NT2/D1 (cell line): Measurements from ENCODE around the gene LMBR1L.

Experiments used
- DNase-seq: peaks from one replicate; pipeline ENCODE4 v3.0.0-alpha.2; 2011; ENCODE audit warnings: low read depth, low spot score
- H3K27me3 ChIP-seq: 2 replicates; pipeline ENCODE4 v1.6.0; 2011; ENCODE audit warnings: mild to moderate bottlenecking; ENCODE audit not compliant: insufficient read length, insufficient read depth
- H3K36me3 ChIP-seq: 2 replicates; pipeline ENCODE4 v1.6.1; 2011; ENCODE audit warnings: mild to moderate bottlenecking, low read length, mixed read lengths; ENCODE audit not compliant: insufficient read depth, insufficient read length
- H3K4me1 ChIP-seq: 2 replicates; pipeline ENCODE4 v1.5.1; 2011; ENCODE audit not compliant: insufficient read depth, insufficient read length
- H3K4me3 ChIP-seq: 2 replicates; pipeline ENCODE4 v1.5.1; 2011; ENCODE audit warnings: low read depth; ENCODE audit not compliant: insufficient read length
- H3K9ac ChIP-seq: 2 replicates; pipeline ENCODE4 v1.6.0; 2011; ENCODE audit warnings: low read depth; ENCODE audit not compliant: insufficient read length
- H3K9me3 ChIP-seq: 2 replicates; pipeline ENCODE4 v1.5.1; 2011; ENCODE audit warnings: mild to moderate bottlenecking, low read length; ENCODE audit not compliant: insufficient read depth
- SUZ12 ChIP-seq: IDR thresholded peaks from 2 replicates; pipeline ENCODE4 v1.6.1; 2011; ENCODE audit not compliant: insufficient read length, insufficient read depth; ENCODE audit errors: extremely low read depth
- YY1 ChIP-seq: IDR thresholded peaks from 2 replicates; pipeline ENCODE4 v1.6.1; 2011; ENCODE audit not compliant: insufficient read length, insufficient read depth
- ZNF274 ChIP-seq: IDR thresholded peaks from 2 replicates; pipeline ENCODE4 v1.6.1; 2011; ENCODE audit warnings: mild to moderate bottlenecking, low read depth, low read length

LMBR1L gene

DNA sequence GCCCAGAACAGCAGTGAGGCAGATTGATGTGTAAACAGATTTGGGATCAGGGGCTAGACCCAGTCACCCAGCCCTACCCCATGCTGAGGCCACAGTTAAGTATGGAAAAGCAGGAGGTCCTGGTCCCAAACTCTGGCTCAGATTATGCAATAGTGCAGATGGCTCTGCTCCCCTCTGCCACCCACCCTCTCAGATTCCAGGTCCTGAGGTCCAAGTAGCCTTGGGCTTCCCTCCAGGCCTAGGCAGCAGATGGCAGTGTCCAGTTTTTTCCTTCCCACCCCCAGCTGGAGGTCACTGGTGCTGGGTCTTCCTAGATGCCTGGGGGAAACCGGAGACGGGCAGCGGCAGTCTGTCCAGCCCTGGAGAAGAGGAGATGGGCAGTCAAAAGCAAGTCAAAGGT is 13.3 kb downstream of the LMBR1L start:
- no peak overlapping the region for H3K9ac ChIP-seq
- H3K36me3 ChIP-seq, result peaks cover 47% of the 10 kb centered on the region
- H3K4me3 ChIP-seq, result no peak overlapping the region
- DNase-seq, result no peak
- H3K9me3 ChIP-seq, result no peaks in the 10 kb centered on the region
- peaks cover 16% of the 10 kb centered on the region for H3K27me3 ChIP-seq
- no peak for TF ChIP-seq YY1
- no peak for TF ChIP-seq SUZ12
- no peak for TF ChIP-seq ZNF274
- H3K4me1 ChIP-seq, result peaks cover 7% of the 10 kb centered on the region

DNA sequence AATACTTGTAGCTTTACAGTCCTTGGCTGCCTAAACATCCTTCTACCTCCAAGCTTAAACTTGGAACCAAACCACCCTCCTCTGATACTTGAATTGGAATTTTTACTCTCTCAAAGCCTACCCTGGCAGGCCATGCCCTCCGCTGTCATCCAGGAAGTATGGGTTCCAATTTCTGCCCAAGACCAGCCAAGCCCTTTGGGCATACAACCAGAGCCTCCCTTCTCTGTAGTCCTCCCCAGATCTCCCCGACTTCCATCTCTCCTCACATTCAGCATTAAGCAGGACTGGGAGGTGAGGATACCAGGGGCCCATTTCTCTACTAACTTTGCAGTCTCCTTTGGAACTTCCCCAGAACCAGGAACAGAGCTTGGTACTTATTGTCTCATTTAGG is 15.7 kb downstream of the LMBR1L start:
- no peak overlapping the region for H3K9ac ChIP-seq
- H3K4me1 ChIP-seq, result peaks cover 7% of the 10 kb centered on the region
- TF ChIP-seq YY1 (no peak), SUZ12 (no peak), ZNF274 (no peak)
- peaks cover 40% of the 10 kb centered on the region for H3K27me3 ChIP-seq
- no peak for DNase-seq
- H3K9me3 ChIP-seq, result no peaks in the 10 kb centered on the region
- no peak overlapping the region for H3K4me3 ChIP-seq
- H3K36me3 ChIP-seq, result peaks cover 23% of the 10 kb centered on the region

DNA sequence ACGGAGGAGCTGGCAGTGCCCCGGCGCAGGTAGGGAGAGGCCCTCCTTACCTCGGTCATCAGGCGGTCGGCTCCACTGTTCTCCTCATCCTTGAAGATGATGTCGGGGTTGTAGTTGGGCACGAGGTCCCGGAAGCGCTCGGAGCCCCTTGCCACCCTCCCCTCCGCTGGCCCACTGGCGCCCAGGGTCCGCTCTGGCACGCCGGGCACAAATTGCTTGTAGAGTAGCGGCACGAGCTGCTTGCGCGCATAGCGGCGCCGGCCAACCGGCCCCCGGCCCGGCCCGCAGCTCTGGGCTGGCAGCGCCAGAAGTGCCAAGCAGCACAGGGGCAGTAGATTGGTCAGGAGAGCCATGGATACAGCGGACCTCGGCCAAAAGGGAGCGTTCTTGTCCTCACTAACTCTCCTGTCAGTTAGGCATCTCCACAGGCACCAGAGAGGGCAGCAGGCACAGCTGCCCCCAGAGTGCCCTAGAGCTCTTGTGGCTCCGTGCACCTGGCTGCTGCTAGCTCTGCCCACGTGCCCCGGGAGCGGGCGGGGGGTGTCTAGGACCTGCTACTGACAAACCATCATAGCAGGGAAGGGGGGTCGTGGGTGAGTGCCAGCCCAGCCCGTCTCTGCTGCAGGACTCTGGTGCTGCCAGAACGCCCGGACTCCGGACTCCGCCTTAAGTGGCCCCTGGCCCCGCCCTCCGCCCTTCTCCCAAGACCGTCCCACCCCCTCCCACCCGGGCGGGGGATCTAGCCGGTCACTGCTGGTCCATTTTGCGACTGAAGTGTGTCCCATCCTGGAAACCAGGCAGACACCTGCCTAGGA is 16.3 kb downstream of the LMBR1L start, which contains the start of gene DHH:
Gene DHH, minus strand, starts transcription at position 642 of the 815 bp plus-strand sequence. Its CDS starts 289 bp downstream, at position 353.
- peaks cover 46% of the 10 kb centered on the region for H3K27me3 ChIP-seq
- TF ChIP-seq SUZ12, result no peak
- TF ChIP-seq ZNF274, result no peak
- TF ChIP-seq YY1, result no peak
- no peaks in the 10 kb centered on the region for H3K9me3 ChIP-seq
- H3K9ac ChIP-seq, result no peak within 1 kb of the TSS
- peaks cover 10% of the 10 kb centered on the region for H3K4me1 ChIP-seq
- no peak within 1 kb of the TSS for H3K4me3 ChIP-seq
- H3K36me3 ChIP-seq, result peaks cover 20% of the 10 kb centered on the region
- DNase-seq, result no peak

DNA sequence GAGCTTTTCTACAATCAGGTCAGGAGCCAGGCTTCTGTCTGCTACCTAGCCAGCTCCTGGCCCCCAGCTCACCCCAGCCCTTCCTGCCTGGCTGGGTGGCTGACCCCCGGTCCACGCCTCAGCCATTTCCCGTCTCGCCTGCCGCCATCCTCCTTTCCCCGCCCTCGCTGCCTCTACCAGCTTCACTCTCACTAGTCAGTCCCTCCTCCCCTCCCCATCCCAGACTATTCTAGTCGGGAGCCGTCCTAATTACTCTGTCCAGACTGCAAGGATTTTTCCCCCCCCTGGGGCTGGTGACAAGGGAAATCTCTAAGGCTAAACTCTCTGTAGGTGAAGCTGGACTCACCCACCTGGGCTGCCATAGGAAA is 16.9 kb downstream of the LMBR1L start:
- peaks cover 16% of the 10 kb centered on the region for H3K36me3 ChIP-seq

DNA sequence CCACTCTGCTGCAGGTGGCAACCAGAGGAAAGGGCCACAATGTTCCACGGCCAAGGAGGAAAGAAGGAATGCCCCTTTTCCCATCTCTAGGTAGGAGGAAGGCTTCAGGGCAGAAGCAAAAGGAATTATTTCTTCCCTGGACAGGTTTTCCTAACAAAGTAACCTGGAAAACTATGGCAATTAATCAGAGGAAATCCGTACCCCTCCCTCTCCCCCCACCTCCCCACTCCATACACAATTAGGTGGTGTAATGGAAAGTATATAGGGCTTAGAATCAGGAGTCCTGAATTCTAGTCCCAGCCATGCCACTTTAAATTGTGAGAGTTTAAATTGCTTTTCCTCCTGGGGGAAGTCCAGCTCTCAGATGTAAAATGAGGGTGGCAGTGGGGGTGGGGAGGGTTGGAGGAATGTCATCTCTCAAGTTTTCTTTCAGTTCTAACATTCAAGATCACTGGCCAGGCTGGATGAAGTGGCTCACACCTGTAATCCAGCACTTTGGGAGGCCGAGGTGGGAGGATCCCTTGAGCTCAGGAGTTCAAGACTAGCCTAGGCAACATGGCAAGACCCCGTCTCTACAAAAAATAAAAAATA is 17.7 kb downstream of the LMBR1L start:
- Histone ChIP-seq H3K4me3 (peak overlapping the region; percentile 19), H3K4me1 (peaks cover 10% of the 10 kb centered on the region), H3K27me3 (peaks cover 60% of the 10 kb centered on the region), H3K36me3 (peaks cover 16% of the 10 kb centered on the region), H3K9ac (peak overlapping the region; percentile 12), H3K9me3 (no peaks in the 10 kb centered on the region)
- DNase-seq, result no peak
- TF ChIP-seq ZNF274 (no peak), YY1 (no peak), SUZ12 (no peak)

More for the DNA sequence above, 16.9 kb downstream of the LMBR1L start:
- Histone ChIP-seq H3K4me1 (peaks cover 10% of the 10 kb centered on the region), H3K27me3 (peaks cover 52% of the 10 kb centered on the region), H3K4me3 (no peak overlapping the region), H3K9me3 (no peaks in the 10 kb centered on the region), H3K9ac (no peak overlapping the region)
- no peak for TF ChIP-seq SUZ12
- no peak for TF ChIP-seq ZNF274
- no peak for TF ChIP-seq YY1
- no peak for DNase-seq

DNA sequence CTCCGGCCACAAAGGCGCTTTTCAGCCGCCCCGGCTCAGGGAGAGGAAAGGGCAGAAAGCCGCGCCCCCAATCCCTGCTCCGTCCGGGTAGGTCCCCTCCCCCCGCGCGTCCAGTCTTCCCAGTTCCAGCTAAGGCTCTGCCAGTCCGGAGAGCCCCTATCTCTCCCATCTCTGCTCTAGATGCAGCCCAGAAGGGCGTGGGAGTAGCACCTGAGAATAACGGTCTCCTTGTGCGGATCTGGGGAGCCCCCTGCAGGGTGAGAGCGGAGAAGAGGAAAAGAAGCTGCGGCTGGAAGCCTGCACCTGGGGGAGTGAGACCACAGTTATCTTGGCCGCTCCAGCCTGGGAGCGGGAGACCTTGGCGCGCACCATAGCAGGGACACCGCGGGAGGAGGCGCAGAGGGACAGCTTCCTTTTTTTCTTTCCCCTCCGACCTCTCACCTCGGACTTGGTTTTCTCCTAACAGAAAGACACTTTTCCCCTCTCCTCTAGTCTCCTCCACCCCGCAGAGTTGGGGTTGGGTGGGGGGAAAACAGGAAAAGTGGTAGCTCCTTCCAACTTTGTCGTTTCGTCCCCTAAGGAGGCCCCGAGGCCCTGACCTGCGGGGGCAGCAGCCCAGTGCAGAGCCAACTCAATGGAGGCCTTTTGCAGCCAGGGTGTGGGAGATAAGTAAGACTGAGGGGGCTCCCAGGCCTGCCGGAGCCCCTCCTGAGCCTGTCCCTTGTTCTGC is 18.4 kb downstream of the LMBR1L start:
- no peak for TF ChIP-seq YY1
- no peak for TF ChIP-seq SUZ12
- TF ChIP-seq ZNF274, result no peak
- Histone ChIP-seq H3K27me3 (peaks cover 67% of the 10 kb centered on the region), H3K36me3 (peaks cover 9% of the 10 kb centered on the region), H3K4me1 (peaks cover 6% of the 10 kb centered on the region), H3K4me3 (peak overlapping the region; percentile 19), H3K9me3 (no peaks in the 10 kb centered on the region), H3K9ac (peak overlapping the region; percentile 12)
- DNase-seq, result peak; percentile 51

DNA sequence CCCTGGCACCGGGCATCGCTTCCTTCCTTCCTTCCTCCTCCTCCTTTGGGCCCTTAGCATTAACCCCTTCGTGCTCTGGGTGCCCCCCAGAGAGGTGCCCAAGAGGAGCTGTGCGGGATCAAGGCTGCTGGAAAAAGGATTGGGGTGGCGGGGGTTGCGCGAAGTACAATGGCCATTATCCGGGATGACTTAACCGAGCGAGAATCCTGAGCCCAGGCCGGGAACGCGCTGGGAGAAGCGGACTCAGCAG is 18.9 kb downstream of the LMBR1L start:
- peak overlapping the region; percentile 12 for H3K9ac ChIP-seq
- H3K4me1 ChIP-seq, result peaks cover 6% of the 10 kb centered on the region
- peak overlapping the region; percentile 19 for H3K4me3 ChIP-seq
- DNase-seq, result no peak
- peaks cover 4% of the 10 kb centered on the region for H3K36me3 ChIP-seq
- H3K27me3 ChIP-seq, result peaks cover 72% of the 10 kb centered on the region
- no peak for TF ChIP-seq ZNF274
- H3K9me3 ChIP-seq, result no peaks in the 10 kb centered on the region
